ENCODE data around the gene SEMA3F. TPM values are rescaled to one million over a fixed set of nuclear protein-coding genes. Genes with fewer than 3 reads are reported as not detected.

SEMA3F gene
- polyA plus RNA-seq, 2 of the 4 experiments (the other 2 are of a cell fraction), result 2.9 to 10.6 TPM

DNA sequence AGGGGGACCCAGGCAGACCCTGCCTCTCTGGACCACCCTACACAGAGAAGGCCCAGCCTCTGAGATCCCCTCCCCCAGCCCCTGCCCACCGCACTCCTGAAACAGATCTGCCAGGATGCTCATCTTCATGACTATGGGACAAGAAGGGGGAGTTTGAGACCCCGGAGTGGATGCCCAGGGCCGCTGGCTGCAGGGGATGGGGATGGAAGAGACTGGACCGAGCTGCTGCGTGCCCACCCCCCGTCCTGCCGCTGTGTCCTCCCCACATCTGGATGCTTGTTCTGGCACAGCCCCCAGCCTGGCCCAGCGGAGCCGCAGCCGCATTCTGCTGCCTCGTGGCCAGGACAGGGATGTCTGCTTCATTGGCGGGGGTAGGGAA, 30.3 kb upstream of the SEMA3F start:
- DNase-seq (ENCODE audit: low read depth in 1 of 2, low spot score in 1 of 2), result no peak
- no peak for FAIRE-seq
- ChIA-PET CTCF (interaction anchor here (0.6 to 8.0 kb wide), 3 partner anchors 63 to 353 kb away, joined by 3 to 240 read pairs (median 54); partner anchors contain the start of gene GNAT1), POLR2A (no interaction called here)
- 87% methylated on average over 3 of the region's 12 CpGs for WGBS (ENCODE audit: missing lambda C conversion rate)
- H3K27ac ChIP-seq, result no peak overlapping the region
- H3K4me1 ChIP-seq, result peaks cover 22% of the 10 kb centered on the region
- no peak for ATAC-seq
- TF ChIP-seq SREBF2 (IDR thresholded peaks at IDR 0.05), result no peak
- no peak for TF ChIP-seq PHF8 (IDR thresholded peaks at IDR 0.05; ENCODE audit: borderline replicate concordance, low read depth)
- no peak for TF ChIP-seq HOXA7 (CRISPR knock-in tag; IDR thresholded peaks at IDR 0.05)
- TF ChIP-seq RAD21 (conservative IDR thresholded peaks at IDR 0.05 in 1 of 2, IDR thresholded peaks at IDR 0.05 in 1 of 2), result no peak
- no peak overlapping the region for H3K4me2 ChIP-seq
- H3K9me3 ChIP-seq, result no peaks in the 10 kb centered on the region
- H3K4me3 ChIP-seq, result no peak overlapping the region

DNA sequence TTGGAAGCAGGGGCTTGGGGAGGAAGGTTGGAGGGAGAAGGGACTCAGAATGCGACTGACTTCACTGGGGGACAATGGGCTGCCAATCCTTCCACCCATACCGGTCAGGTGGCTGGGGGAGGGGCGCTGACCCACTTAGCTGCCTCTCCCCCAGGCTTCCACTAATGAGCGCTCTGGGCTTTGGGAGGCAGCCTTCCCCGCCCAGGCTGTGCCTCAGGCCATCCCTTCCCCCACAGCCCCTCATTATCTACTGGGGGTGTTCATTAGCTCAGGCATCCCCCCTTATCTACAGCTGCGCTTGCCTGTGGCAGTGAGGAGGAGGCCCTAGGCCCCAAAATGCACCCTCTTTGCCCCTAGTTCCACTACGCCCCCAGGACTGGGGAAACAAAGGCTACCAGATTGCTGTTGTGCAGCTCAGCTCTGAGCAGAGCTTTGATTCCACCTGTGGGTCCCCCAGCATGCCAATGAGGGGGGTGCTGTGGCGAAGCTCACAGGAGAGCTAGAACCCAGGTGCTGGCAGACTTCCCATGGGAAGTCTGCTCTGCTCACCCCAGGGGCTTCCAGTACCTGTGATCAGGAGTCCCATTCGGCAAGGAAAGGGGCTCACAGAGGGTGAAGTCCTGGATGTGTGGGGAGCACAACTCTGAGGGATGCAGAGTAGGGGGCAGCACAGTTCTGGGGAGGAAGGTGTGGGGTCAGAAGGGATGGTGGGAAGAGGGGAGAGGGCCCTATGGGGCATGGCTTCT, 29.4 kb upstream of the SEMA3F start:
- no peak for ATAC-seq
- no peak overlapping the region for H3K27ac ChIP-seq
- H3K4me2 ChIP-seq, result no peak overlapping the region
- no peak for FAIRE-seq
- 60% methylated on average over 1 of the region's 9 CpGs for WGBS (ENCODE audit: missing lambda C conversion rate)
- H3K4me3 ChIP-seq, result no peak overlapping the region
- ChIA-PET POLR2A (no interaction called here), CTCF (interaction anchor here (6.1 to 8.0 kb wide), 2 partner anchors 62 to 99 kb away, joined by 54 to 240 read pairs; partner anchors contain the start of gene GNAT1)
- no peak for DNase-seq (ENCODE audit: low read depth in 1 of 2, low spot score in 1 of 2)
- no peak for TF ChIP-seq SMC3 (IDR thresholded peaks at IDR 0.05)
- no peak for TF ChIP-seq KDM5A (IDR thresholded peaks at IDR 0.05)
- TF ChIP-seq, protein P1, sequence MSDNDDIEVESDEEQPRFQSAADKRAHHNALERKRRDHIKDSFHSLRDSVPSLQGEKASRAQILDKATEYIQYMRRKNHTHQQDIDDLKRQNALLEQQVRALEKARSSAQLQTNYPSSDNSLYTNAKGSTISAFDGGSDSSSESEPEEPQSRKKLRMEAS (IDR thresholded peaks at IDR 0.05), result no peak
- TF ChIP-seq RARB (CRISPR knock-in tag; IDR thresholded peaks at IDR 0.05), result no peak
- TF ChIP-seq, protein P2, sequence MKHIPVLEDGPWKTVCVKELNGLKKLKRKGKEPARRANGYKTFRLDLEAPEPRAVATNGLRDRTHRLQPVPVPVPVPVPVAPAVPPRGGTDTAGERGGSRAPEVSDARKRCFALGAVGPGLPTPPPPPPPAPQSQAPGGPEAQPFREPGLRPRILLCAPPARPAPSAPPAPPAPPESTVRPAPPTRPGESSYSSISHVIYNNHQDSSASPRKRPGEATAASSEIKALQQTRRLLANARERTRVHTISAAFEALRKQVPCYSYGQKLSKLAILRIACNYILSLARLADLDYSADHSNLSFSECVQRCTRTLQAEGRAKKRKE (CRISPR knock-in tag; IDR thresholded peaks at IDR 0.05; ENCODE audit: low read depth), result no peak
- no peak for TF ChIP-seq RCOR1 (IDR thresholded peaks at IDR 0.05; ENCODE audit: low read depth, low read length)
- TF ChIP-seq MAZ (IDR thresholded peaks at IDR 0.05; ENCODE audit: borderline replicate concordance, low read depth, low read length), result no peak
- no peak for TF ChIP-seq FOSL2 (IDR thresholded peaks at IDR 0.05)
- no peak for TF ChIP-seq FOSL2 (CRISPR knock-in tag; IDR thresholded peaks at IDR 0.05)
- TF ChIP-seq NPAS2 (CRISPR knock-in tag; IDR thresholded peaks at IDR 0.05; ENCODE audit: borderline replicate concordance), result no peak
- no peak for TF ChIP-seq CHD2 (IDR thresholded peaks at IDR 0.05; ENCODE audit: low read length, partially characterized antibody)
- TF ChIP-seq CEBPB (IDR thresholded peaks at IDR 0.05), result no peak
- TF ChIP-seq POLR2A (IDR thresholded peaks at IDR 0.05; ENCODE audit: low read length), result no peak
- no peak for TF ChIP-seq CBX8 (IDR thresholded peaks at IDR 0.05)
- TF ChIP-seq PHF8 (IDR thresholded peaks at IDR 0.05; ENCODE audit: borderline replicate concordance, low read depth), result no peak
- no peak for TF ChIP-seq ZNF302 (CRISPR knock-in tag; IDR thresholded peaks at IDR 0.05)
- TF ChIP-seq HOXB13 (CRISPR knock-in tag; IDR thresholded peaks at IDR 0.05; ENCODE audit: low read depth), result no peak
- no peak for TF ChIP-seq HOXA7 (CRISPR knock-in tag; IDR thresholded peaks at IDR 0.05)
- no peak for TF ChIP-seq HEYL (CRISPR knock-in tag; IDR thresholded peaks at IDR 0.05)
- no peak for TF ChIP-seq SREBF2 (IDR thresholded peaks at IDR 0.05)
- H3K9me3 ChIP-seq, result no peaks in the 10 kb centered on the region
- H3K4me1 ChIP-seq, result peaks cover 22% of the 10 kb centered on the region

DNA sequence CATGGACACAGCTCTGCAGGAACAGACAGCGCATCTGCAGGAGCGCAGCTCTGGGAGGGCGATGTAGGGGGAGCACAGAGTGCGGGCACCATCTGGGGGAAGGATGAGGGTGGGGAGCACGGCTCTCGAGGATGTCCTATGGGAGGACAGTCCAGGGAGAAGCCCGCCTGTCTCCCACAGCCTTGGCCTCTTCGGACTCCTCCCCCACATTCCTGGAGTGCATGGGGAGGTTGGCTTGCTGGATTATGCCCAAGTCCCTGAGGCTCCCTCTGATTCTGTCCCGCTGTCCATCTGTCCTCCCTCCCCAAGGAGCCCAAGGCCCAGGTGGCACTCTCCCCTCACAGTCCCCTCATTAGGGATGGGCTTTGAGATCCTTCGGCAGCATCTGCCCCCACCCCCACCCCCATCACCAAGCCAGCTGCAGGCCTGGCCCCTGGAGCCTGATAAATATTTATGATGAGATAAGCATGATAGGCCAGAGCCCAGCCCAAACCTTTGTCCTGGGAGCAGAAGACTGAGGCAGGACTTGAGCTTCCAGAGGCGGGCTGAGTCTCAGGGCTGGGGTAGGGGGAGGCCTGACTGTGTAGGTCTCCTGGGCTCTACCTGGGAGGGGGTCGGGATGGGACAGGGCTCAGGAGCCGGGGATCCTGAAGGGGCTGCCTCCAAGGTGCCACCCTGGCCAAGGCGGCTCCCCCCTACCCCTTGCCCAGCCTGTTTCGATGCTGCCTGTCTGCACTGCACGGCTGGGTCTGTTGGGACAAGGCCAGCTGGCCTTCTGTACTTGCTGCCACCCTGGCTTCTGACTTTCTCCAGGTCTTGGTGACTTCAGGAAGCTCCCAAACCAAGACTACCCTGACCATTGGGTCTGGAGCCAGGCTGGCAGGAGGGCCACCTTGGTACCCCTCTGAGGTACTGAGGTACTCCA, 28.6 kb upstream of the SEMA3F start:
- POLR2A ChIA-PET, result no interaction called here
- CTCF ChIA-PET, result interaction anchor here (0.7 to 8.0 kb wide), 5 partner anchors 36 to 98 kb away, joined by 3 to 240 read pairs (median 4); partner anchors contain the start of gene GNAT1
- peaks cover 22% of the 10 kb centered on the region for H3K4me1 ChIP-seq
- WGBS (ENCODE audit: missing lambda C conversion rate), result 57% methylated on average over 11 of the region's 16 CpGs
- FAIRE-seq (no peak), DNase-seq (ENCODE audit: low read depth in 1 of 2, low spot score in 1 of 2) (peak in 1 of 2 experiments; percentile 28), ATAC-seq (peak in 1 of 2 experiments; percentile 30; a peak in 3 of 6 replicates)
- H3K9me3 ChIP-seq, result no peaks in the 10 kb centered on the region
- H3K4me2 ChIP-seq, result no peak overlapping the region
- no peak overlapping the region for H3K4me3 ChIP-seq
- 0 out of 6 replicates have a peak overlapping the region, but pooled peaks of 1 of the 2 experiments have one; percentile 14 for H3K27ac ChIP-seq
- no peak for TF ChIP-seq BHLHE40 (IDR thresholded peaks at IDR 0.05; ENCODE audit: low read depth, low read length)
- TF ChIP-seq EHF (CRISPR knock-in tag; IDR thresholded peaks at IDR 0.05), result no peak
- no peak for TF ChIP-seq HOXB5 (CRISPR knock-in tag; IDR thresholded peaks at IDR 0.05)
- TF ChIP-seq EP300 (IDR thresholded peaks at IDR 0.05), result no peak
- TF ChIP-seq GATA3 (IDR thresholded peaks at IDR 0.05; ENCODE audit: borderline replicate concordance), result no peak
- TF ChIP-seq RCOR1 (IDR thresholded peaks at IDR 0.05; ENCODE audit: low read depth, low read length), result no peak
- TF ChIP-seq JUN (IDR thresholded peaks at IDR 0.05), result no peak
- no peak for TF ChIP-seq RAD21 (conservative IDR thresholded peaks at IDR 0.05 in 1 of 2, IDR thresholded peaks at IDR 0.05 in 1 of 2)
- TF ChIP-seq KDM5A (IDR thresholded peaks at IDR 0.05), result no peak
- TF ChIP-seq RARB (CRISPR knock-in tag; IDR thresholded peaks at IDR 0.05), result no peak
- TF ChIP-seq, protein P3, sequence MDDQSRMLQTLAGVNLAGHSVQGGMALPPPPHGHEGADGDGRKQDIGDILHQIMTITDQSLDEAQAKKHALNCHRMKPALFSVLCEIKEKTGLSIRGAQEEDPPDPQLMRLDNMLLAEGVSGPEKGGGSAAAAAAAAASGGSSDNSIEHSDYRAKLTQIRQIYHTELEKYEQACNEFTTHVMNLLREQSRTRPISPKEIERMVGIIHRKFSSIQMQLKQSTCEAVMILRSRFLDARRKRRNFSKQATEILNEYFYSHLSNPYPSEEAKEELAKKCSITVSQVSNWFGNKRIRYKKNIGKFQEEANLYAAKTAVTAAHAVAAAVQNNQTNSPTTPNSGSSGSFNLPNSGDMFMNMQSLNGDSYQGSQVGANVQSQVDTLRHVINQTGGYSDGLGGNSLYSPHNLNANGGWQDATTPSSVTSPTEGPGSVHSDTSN (IDR thresholded peaks at IDR 0.05), result no peak
- TF ChIP-seq, protein P2 (CRISPR knock-in tag; IDR thresholded peaks at IDR 0.05; ENCODE audit: low read depth), result no peak
- TF ChIP-seq RNF2 (IDR thresholded peaks at IDR 0.05; ENCODE audit: borderline replicate concordance, low read depth), result no peak

Measured in A549 (cell line).